ENCODE data around the gene RHBDF1. TPM values are rescaled to one million over a fixed set of nuclear protein-coding genes. Genes with fewer than 3 reads are reported as not detected.
"Not testable (repeated sequence)": the region's sequence is repeated elsewhere in the genome, so short reads cannot be mapped to it uniquely, and the experiment has no call there.

RHBDF1 gene
- total RNA-seq, 1 donor from 2014 or later = 0.26 TPM

DNA sequence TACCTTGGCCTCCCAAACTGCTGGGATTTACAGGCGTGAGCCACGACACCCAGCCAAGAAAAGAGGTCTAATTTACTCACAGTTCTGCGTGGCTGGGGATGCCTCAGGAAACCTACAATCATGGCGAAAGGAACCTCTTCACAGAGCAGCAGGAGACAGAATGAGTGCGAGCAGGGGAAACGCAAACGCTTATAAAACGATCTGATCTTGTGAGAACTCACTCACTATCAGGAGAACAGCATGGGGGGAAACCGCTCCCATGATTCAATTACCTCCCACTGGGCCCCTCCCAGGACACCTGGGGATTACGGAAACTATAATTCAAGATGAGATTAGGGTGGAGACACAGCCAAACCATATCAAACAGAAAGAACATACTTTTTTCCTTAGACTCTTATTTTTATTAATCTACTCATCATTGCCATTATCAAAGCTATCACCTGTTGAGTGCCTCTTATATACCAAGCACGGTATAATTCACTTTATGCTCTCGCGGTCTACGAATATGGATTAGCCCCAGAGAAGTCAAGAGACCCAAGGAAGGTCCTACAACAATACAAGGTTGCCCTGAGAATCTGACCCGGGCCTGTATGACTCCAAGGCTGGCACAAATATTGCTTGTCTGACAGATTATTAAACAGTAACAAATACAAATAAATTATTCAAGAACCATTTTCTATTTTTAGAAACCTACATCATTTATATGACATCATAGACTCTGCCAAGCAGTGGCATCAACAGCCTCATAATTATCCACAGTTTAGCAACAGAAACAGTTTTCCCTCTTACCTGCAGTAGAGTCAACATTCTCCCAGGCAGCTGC, 21.5 kb downstream of the RHBDF1 start:
- no peak for DNase-seq
- no peaks in the 10 kb centered on the region for H3K27me3 Mint-ChIP-seq
- H3K9me3 Mint-ChIP-seq = no peaks in the 10 kb centered on the region
- H3K36me3 Mint-ChIP-seq (ENCODE audit: low read depth) = peaks cover 45% of the 10 kb centered on the region
- intact Hi-C loops (cut with micrococcal nuclease) = no loop called here
- no peak overlapping the region for H3K27ac Mint-ChIP-seq
- peaks cover 26% of the 10 kb centered on the region for H3K4me1 Mint-ChIP-seq
- H3K4me3 Mint-ChIP-seq = peak overlapping the region; percentile 98

DNA sequence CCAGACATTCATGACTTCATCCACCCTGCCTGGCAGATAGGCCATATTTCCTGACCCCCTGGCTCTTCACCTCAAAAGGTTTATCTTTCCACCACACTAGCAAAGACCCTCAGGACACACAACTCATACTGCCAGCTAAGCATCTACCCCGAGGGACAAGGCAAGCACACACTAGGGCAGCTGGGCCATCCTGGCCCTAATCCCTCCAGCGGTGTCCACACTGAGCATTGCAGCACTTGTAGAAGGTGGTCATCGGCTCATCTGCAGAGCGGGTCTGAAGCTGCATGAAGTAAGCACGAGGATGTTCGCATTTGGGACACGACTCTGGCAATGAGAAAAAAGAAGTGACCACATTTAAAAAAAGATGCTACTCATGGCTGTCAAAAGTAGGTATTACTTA, 25.2 kb downstream of the RHBDF1 start:
- H3K27me3 Mint-ChIP-seq = no peaks in the 10 kb centered on the region
- peak overlapping the region; percentile 56 for H3K27ac Mint-ChIP-seq
- intact Hi-C loops (cut with micrococcal nuclease) = no loop called here
- no peaks in the 10 kb centered on the region for H3K9me3 Mint-ChIP-seq
- H3K36me3 Mint-ChIP-seq (ENCODE audit: low read depth) = peaks cover 70% of the 10 kb centered on the region
- no peak overlapping the region for H3K4me3 Mint-ChIP-seq
- no peak for DNase-seq
- H3K4me1 Mint-ChIP-seq = peaks cover 34% of the 10 kb centered on the region

DNA sequence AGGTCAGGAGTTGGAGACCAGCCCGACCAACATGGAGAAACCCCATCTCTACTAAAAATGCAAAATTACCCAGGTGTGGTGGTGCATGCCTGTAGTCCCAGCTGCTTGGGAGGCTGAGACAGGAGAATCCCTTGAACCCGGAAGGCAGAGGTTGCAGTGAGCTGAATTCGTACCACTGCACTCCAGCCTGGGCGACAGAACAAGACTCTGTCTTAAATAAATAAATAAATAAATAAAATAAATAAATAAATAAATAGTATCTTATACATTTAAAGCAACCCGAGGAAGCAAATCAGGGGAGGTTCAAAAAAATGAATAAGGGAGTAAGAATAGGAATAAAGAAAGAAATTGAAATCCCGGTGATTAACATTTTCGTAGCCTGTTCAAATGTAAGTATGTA, 25.9 kb downstream of the RHBDF1 start:
- DNase-seq; H3K4me3 Mint-ChIP-seq; H3K27ac Mint-ChIP-seq; intact Hi-C loops (cut with micrococcal nuclease); H3K27me3 Mint-ChIP-seq; H3K9me3 Mint-ChIP-seq: not testable (repeated sequence)
- H3K4me1 Mint-ChIP-seq = peaks cover 38% of the 10 kb centered on the region
- peaks cover 71% of the 10 kb centered on the region for H3K36me3 Mint-ChIP-seq (ENCODE audit: low read depth)

DNA sequence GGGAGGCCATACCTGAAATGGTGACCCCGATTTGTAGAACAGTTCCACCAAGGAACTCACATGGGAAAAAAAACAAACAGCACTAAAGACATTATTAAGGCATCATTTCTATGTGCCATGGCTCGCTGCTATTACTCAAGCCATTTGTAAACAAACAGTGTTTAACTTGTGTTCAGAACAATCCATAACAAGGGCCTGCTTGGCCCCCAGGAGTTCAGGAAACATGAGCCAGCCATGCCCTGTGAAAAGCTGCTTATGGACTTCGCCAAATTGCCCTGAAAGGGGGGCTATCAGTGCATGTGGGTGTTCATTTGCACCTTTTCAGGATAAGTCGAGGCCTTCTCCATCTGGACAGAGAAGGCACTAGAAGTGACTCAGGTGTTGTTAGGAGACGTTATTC, 27.0 kb downstream of the RHBDF1 start:
- H3K9me3 Mint-ChIP-seq = no peaks in the 10 kb centered on the region
- no peak overlapping the region for H3K27ac Mint-ChIP-seq
- H3K36me3 Mint-ChIP-seq (ENCODE audit: low read depth) = peaks cover 65% of the 10 kb centered on the region
- no peaks in the 10 kb centered on the region for H3K27me3 Mint-ChIP-seq
- peaks cover 30% of the 10 kb centered on the region for H3K4me1 Mint-ChIP-seq
- no peak for DNase-seq
- intact Hi-C loops (cut with micrococcal nuclease) = no loop called here
- no peak overlapping the region for H3K4me3 Mint-ChIP-seq

DNA sequence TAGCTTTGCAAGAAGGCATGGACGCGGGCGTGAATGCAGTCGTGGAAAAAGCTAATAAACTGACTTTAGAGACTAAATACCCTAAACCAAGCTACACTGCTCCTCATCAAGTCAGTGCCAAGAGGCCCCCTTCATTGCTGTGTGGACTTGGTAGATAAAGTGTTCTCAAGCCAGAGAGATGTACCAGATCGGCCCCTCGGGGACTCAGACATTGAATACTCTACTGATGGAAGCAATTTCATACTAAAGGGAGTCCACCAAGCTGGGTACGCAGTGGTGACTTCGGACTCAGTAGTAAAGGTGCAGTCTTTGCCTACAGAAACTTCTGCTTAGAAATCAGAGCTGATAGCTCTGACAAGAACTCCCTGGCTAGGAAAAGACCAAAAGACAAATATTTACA, 27.8 kb downstream of the RHBDF1 start:
- DNase-seq = no peak
- H3K4me3 Mint-ChIP-seq = no peak overlapping the region
- H3K27me3 Mint-ChIP-seq = no peaks in the 10 kb centered on the region
- H3K36me3 Mint-ChIP-seq (ENCODE audit: low read depth) = peaks cover 60% of the 10 kb centered on the region
- intact Hi-C loops (cut with micrococcal nuclease) = no loop called here
- peaks cover 31% of the 10 kb centered on the region for H3K4me1 Mint-ChIP-seq
- no peak overlapping the region for H3K27ac Mint-ChIP-seq
- no peaks in the 10 kb centered on the region for H3K9me3 Mint-ChIP-seq

DNA sequence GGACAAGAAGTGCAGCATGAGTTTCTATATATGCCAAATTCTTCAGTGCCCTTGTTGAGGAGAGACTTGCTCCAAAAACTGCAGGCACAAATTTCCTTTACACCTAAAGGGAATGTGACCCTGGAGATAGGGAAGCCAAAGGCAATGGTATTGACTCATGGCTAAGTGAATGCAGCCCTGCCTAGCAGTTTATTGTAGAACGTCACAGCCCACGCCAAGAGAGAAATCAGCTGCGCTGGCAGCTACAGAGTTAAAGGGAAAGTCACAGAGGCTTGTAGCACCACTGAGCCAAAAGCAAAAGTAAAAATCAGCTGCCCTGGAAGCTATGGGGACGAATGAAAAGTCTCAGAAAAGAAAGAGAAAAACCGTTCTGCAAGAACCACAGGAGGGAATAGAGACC, 29.1 kb downstream of the RHBDF1 start:
- H3K9me3 Mint-ChIP-seq = no peaks in the 10 kb centered on the region
- H3K27ac Mint-ChIP-seq = no peak overlapping the region
- no peaks in the 10 kb centered on the region for H3K27me3 Mint-ChIP-seq
- peaks cover 62% of the 10 kb centered on the region for H3K36me3 Mint-ChIP-seq (ENCODE audit: low read depth)
- peaks cover 42% of the 10 kb centered on the region for H3K4me1 Mint-ChIP-seq
- intact Hi-C loops (cut with micrococcal nuclease) = no loop called here
- DNase-seq = no peak
- H3K4me3 Mint-ChIP-seq = no peak overlapping the region

DNA sequence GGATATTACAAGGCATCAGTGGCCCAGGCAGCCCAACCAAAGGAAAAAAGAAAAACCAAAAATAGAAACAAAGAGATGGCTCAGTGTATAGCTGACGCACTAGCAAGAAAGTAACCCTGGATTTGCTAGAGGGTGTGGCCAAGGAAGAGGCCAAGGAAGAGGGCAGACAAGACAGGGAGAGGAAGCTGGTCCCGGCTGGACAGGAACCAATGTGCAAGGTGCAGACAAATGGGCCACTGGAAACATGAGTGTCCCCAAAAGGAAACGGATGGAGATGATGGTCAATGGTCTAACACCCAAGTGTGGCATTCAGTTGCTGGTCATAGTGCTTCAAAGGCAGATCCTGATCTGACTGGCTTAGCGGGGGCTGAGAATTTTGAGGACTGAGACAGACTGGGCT, 29.7 kb downstream of the RHBDF1 start:
- Mint-ChIP-seq H3K9me3 (no peaks in the 10 kb centered on the region), H3K4me3 (no peak overlapping the region), H3K27ac (no peak overlapping the region), H3K4me1 (peaks cover 42% of the 10 kb centered on the region), H3K27me3 (no peaks in the 10 kb centered on the region), H3K36me3 (ENCODE audit: low read depth) (peaks cover 62% of the 10 kb centered on the region)
- no peak for DNase-seq
- intact Hi-C loops (cut with micrococcal nuclease) = no loop called here

DNA sequence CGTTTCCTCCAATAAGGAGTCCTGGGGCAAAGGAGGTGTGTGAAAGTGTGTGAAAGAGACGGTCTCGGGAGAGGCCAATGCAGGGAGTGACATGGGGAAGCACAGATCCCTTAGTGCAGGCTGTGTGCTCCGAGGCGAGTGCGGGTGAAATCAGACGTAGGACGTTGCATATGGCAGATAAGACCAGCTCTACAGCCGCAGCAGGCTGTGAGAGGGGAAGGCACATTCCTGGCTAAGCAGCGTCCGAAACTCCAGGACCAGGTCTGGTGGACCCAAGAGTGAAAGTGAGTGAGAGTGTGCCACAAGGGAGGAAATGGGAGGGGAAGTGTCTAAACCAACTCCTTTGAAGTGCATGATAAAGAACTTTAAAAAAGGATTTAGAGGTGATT, 30.4 kb downstream of the RHBDF1 start:
- peaks cover 39% of the 10 kb centered on the region for H3K4me1 Mint-ChIP-seq
- DNase-seq = no peak
- H3K27me3 Mint-ChIP-seq = no peaks in the 10 kb centered on the region
- intact Hi-C loops (cut with micrococcal nuclease) = no loop called here
- no peaks in the 10 kb centered on the region for H3K9me3 Mint-ChIP-seq
- no peak overlapping the region for H3K27ac Mint-ChIP-seq
- peaks cover 57% of the 10 kb centered on the region for H3K36me3 Mint-ChIP-seq (ENCODE audit: low read depth)
- no peak overlapping the region for H3K4me3 Mint-ChIP-seq

DNA sequence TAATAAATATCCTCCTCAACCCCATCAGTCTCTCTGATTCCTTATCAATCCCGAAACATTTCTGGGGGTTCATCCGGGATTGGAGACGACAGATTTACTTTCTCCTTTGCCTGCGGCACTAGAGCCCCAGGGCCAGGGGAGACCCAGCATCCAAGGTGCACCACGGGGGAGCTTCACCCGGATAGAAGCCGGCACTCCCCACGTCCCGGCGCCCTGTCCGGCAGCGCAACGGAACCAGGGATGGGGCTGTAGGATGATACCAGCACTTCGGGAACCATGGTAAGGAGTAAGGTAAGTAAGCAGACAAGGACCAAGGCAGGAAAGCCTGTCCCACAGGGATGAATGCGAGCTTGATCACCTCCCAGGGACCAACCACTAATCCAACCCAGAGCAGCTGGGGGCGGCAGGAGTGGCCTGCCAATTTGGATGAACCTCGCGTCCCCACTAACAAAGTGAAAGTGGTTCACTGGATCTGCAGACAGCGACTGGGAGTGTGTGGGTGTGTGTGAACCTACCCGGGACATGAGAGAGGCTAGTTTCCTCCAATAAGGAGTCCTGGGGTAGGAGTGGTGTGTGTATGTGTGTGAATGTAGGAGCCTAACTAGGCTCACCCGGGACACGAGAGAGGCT, 30.9 kb downstream of the RHBDF1 start:
- intact Hi-C loops (cut with micrococcal nuclease) = no loop called here
- DNase-seq = no peak
- Mint-ChIP-seq H3K9me3 (no peaks in the 10 kb centered on the region), H3K36me3 (ENCODE audit: low read depth) (peaks cover 56% of the 10 kb centered on the region), H3K27ac (no peak overlapping the region), H3K4me1 (peaks cover 38% of the 10 kb centered on the region), H3K27me3 (no peaks in the 10 kb centered on the region), H3K4me3 (no peak overlapping the region)

DNA sequence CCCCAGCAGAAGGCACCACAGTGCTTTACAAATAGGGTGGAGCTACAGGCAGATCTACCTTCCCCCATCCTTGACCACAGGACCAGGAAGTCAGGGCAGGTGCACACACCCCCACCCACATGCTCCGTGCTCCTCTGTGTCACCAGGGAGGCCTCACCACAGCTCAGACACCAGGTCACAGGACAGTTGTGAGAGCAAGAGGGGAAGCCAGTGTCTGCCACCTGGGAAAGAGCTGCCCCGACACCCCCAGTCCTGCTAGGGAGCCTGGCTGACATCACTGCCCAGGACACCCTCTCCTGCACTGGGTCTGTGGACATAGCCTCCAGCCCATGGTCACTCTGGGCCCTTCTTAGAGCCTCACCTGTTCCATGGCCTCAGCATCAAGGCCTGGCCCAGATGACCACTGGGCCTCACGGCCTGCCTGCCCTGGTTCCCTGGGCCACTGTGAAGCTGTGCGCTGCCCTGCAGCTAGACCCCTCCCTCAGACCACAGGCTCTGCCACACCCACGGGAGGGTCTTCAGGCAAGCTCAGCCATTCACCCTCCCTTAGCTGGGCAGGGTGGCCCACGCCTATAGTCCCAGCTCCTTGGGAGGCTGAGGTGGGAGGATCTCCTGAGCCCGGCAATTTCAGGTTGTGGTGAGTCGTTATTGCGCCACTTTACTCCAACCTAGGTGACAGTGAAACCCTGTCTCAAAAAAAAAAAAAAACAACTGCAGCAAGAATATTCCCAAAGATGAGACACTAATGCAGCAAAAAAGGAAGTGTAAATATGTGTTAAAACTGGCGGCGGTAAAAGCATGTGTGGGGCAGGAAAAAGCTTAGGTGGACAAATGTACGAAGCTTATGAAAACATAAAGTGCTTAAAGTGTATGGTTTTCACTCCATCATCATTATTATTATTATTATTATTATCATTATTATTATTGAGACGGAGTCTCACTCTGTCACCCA, 33.2 kb downstream of the RHBDF1 start:
- intact Hi-C loops (cut with micrococcal nuclease) = no loop called here
- Mint-ChIP-seq H3K4me3 (peak overlapping the region; percentile 12), H3K36me3 (ENCODE audit: low read depth) (peaks cover 42% of the 10 kb centered on the region), H3K9me3 (no peaks in the 10 kb centered on the region), H3K27me3 (no peaks in the 10 kb centered on the region), H3K4me1 (peaks cover 36% of the 10 kb centered on the region), H3K27ac (peak overlapping the region; percentile 26)
- DNase-seq = peak; percentile 86

DNA sequence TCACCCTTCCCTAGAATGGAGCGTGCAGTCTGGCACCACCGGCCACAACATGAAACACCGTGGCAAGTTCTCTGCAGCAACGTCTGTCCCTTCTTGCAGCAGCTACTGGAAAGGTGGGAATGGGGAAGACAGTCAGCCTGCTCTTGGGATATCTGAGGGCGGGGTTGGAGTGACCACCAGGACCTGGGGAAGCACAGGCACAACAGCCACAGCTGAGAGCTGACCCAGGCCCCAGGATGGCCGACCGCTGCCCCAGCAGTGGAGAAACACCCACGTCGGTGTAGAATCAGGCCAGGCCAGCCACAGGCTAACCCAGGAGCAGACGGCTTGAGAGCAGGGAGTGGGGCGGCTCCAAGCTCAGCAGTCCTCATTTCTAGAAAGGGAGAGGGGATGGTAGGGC, 34.2 kb downstream of the RHBDF1 start:
- H3K27me3 Mint-ChIP-seq; H3K9me3 Mint-ChIP-seq; intact Hi-C loops (cut with micrococcal nuclease); DNase-seq; H3K4me3 Mint-ChIP-seq: not testable (repeated sequence)
- Mint-ChIP-seq H3K36me3 (ENCODE audit: low read depth) (peaks cover 35% of the 10 kb centered on the region), H3K27ac (peak overlapping the region; percentile 43), H3K4me1 (peaks cover 31% of the 10 kb centered on the region)

DNA sequence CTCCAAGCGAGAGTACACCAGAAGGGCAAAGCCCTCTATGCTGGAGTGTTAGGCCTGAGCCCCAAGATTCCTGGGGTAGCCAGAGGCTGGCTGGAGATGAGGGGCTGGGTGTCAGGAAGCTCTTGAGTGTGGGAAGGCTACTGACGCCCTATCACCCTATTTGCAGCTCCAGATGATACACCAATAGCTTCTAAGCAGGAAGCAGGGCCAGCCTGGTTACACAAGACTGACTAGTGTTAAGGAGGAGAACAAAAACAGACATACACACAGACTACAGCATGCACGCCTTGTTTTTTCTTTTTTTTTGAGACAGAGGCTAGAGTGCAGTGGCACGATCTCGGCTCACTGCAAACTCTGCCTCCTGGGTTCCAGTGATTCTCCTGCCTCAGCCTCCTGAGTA, 34.9 kb downstream of the RHBDF1 start:
- Mint-ChIP-seq H3K4me3 (no peak overlapping the region), H3K27me3 (no peaks in the 10 kb centered on the region), H3K9me3 (no peaks in the 10 kb centered on the region), H3K36me3 (ENCODE audit: low read depth) (peaks cover 28% of the 10 kb centered on the region), H3K27ac (no peak overlapping the region), H3K4me1 (peaks cover 24% of the 10 kb centered on the region)
- intact Hi-C loops (cut with micrococcal nuclease) = no loop called here
- DNase-seq = no peak

DNA sequence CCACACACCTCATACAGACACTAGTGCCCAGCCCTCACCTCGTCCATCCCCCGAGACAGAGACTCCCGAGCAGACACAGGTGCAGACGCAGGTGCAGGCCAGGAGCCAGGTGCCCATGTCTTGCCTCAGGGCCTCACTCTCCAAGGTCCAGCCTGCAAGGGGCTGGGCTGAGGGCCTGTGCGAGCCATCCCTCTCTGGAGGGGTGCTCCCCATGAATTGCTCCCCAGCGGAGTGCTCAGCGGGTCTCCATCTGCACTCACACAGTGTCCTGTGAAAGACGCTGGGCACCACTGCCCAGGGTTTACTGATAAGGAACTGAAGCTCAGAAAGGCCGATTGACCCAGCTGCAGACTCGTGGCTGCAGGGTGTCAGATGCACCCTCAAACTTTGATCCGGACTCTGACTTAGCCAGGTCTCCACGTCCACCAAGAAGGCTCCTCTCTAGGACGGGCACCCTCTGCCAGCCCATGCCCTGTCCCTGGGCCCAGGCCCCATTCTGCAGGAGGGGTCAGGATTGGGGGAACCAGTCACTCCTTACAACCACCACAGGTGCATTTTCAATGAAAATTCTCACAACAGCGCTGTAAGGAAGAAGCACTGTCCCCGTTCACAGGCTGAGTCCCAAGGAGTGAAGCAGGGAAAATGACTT, 36.0 kb downstream of the RHBDF1 start:
- H3K9me3 Mint-ChIP-seq = no peaks in the 10 kb centered on the region
- intact Hi-C loops (cut with micrococcal nuclease) = no loop called here
- H3K36me3 Mint-ChIP-seq (ENCODE audit: low read depth) = peaks cover 19% of the 10 kb centered on the region
- H3K4me3 Mint-ChIP-seq = no peak overlapping the region
- peaks cover 17% of the 10 kb centered on the region for H3K4me1 Mint-ChIP-seq
- no peak for DNase-seq
- no peak overlapping the region for H3K27ac Mint-ChIP-seq
- no peaks in the 10 kb centered on the region for H3K27me3 Mint-ChIP-seq

All from activated CD4-positive, alpha-beta T cell treated with anti-CD3 and anti-CD28 coated beads, Interleukin-2, amount 10 ng/mL, durations not matched to agents 24 days and 14 days (primary cell).